HG02981 (cell line): Measurements from ENCODE around the gene MAP3K13.
A peak's percentile ranks its signal among the peaks of the same experiment; 100 is the strongest.

Experiments
- ATAC-seq: cut with Tn5 transposase; IDR thresholded peaks from one replicate; pipeline ENCODE4 v1.9.1; 2021; ENCODE audit warnings: mild to moderate bottlenecking, moderate library complexity; ENCODE audit not compliant: unreplicated experiment

Gene MAP3K13

GRCh38 chr3:185498503-185499396 is 135.8 kb downstream of the MAP3K13 start, which contains the start of gene TMEM41A:
TSS of gene TMEM41A (minus strand) at chr3:185499035. CDS start at chr3:185498961, 74 bp downstream.
- ATAC-seq: peak; percentile 94

- no peak for ATAC-seq
These were observed 140.1 kb downstream of the MAP3K13 start for GRCh38 chr3:185502987-185503386.

- no peak for ATAC-seq
These were observed 140.6 kb downstream of the MAP3K13 start for GRCh38 chr3:185503521-185503920.

- ATAC-seq: no peak
These were observed 141.7 kb downstream of the MAP3K13 start for GRCh38 chr3:185504636-185505035.

GRCh38 chr3:185507883-185508282 is 144.9 kb downstream of the MAP3K13 start:
- ATAC-seq: no peak

GRCh38 chr3:185508335-185508991 is 145.5 kb downstream of the MAP3K13 start:
- ATAC-seq: no peak

- no peak for ATAC-seq
These were observed 148.8 kb downstream of the MAP3K13 start for GRCh38 chr3:185511711-185512110.

GRCh38 chr3:185517387-185518130 is 154.6 kb downstream of the MAP3K13 start:
- ATAC-seq: no peak

GRCh38 chr3:185519021-185519420 is 156.1 kb downstream of the MAP3K13 start:
- ATAC-seq: no peak

GRCh38 chr3:185521349-185522138 is 158.6 kb downstream of the MAP3K13 start:
- no peak for ATAC-seq

- ATAC-seq: no peak
These were observed 163.5 kb downstream of the MAP3K13 start for GRCh38 chr3:185526349-185526951.

- ATAC-seq: no peak
These were observed 164.4 kb downstream of the MAP3K13 start for GRCh38 chr3:185527364-185527763.

GRCh38 chr3:185528532-185528931 is 165.6 kb downstream of the MAP3K13 start:
- no peak for ATAC-seq

- ATAC-seq: no peak
These were observed 167.9 kb downstream of the MAP3K13 start for GRCh38 chr3:185530856-185531255.

- no peak for ATAC-seq
These were observed 170.0 kb downstream of the MAP3K13 start for GRCh38 chr3:185532901-185533300.

- ATAC-seq: no peak
These were observed 171.6 kb downstream of the MAP3K13 start for GRCh38 chr3:185534511-185534910.

GRCh38 chr3:185537369-185537970 is 174.5 kb downstream of the MAP3K13 start:
- ATAC-seq: peak; percentile 98
